Osteocyte (in vitro differentiated cells): ENCODE measurements around the gene TAT. TPM values are rescaled to one million over a fixed set of nuclear protein-coding genes. Genes with fewer than 3 reads are reported as not detected.
"Not testable (repeated sequence)": the region's sequence is repeated elsewhere in the genome, so short reads cannot be mapped to it uniquely, and the experiment has no call there.

Source experiments
- DNase-seq: peaks from one replicate; pipeline ENCODE4 v3.0.0; 2021; ENCODE audit warnings: mixed read lengths; ENCODE audit not compliant: unreplicated experiment; ENCODE audit errors: extremely low spot score
- H3K27ac Mint-ChIP-seq: one replicate; pipeline ENCODE4 v1.8.0; 2021; ENCODE audit warnings: mild to moderate bottlenecking, mixed read lengths; ENCODE audit not compliant: unreplicated experiment
- H3K27me3 Mint-ChIP-seq: one replicate; pipeline ENCODE4 v1.8.0; 2021; ENCODE audit warnings: mixed read lengths; ENCODE audit not compliant: unreplicated experiment
- H3K36me3 Mint-ChIP-seq: one replicate; pipeline ENCODE4 v1.8.0; 2021; ENCODE audit warnings: mixed read lengths; ENCODE audit not compliant: unreplicated experiment
- H3K4me1 Mint-ChIP-seq: one replicate; pipeline ENCODE4 v1.8.0; 2021; ENCODE audit warnings: mixed read lengths; ENCODE audit not compliant: unreplicated experiment
- H3K4me3 Mint-ChIP-seq: one replicate; pipeline ENCODE4 v1.8.0; 2021; ENCODE audit warnings: mild to moderate bottlenecking, moderate library complexity, mixed read lengths; ENCODE audit not compliant: unreplicated experiment
- H3K9me3 Mint-ChIP-seq: one replicate; pipeline ENCODE4 v1.8.0; 2021; ENCODE audit warnings: mixed read lengths; ENCODE audit not compliant: unreplicated experiment
- CTCF ChIP-seq: fragments of 200-600 bp; sonication (generic); IDR thresholded peaks from 2 replicates; pipeline ENCODE4 v1.5.0; 2021; ENCODE audit warnings: antibody characterized with exemption, mild to moderate bottlenecking, moderate library complexity
- total RNA-seq: library from RNA; stranded (reverse); gene quantifications from 2 replicates; pipeline ENCODE4 v1.2.1, GENCODE V29; 2021

TAT gene
- total RNA-seq, 1 donor from 2014 or later = not detected

- no peaks in the 10 kb centered on the region for H3K36me3 Mint-ChIP-seq
Observed at GRCh38 chr16:71618429-71618828, 41.5 kb upstream of the TAT start.

GRCh38 chr16:71614956-71615355 lies 38.1 kb upstream of the TAT start:
- not testable (repeated sequence) for H3K4me1 Mint-ChIP-seq, H3K36me3 Mint-ChIP-seq, DNase-seq, H3K27ac Mint-ChIP-seq, H3K4me3 Mint-ChIP-seq, H3K9me3 Mint-ChIP-seq
- peaks cover 37% of the 10 kb centered on the region for H3K27me3 Mint-ChIP-seq

More at GRCh38 chr16:71618429-71618828, 41.5 kb upstream of the TAT start:
- no peak overlapping the region for H3K27ac Mint-ChIP-seq
- no peaks in the 10 kb centered on the region for H3K4me1 Mint-ChIP-seq
- no peak for DNase-seq
- H3K27me3 Mint-ChIP-seq = peaks cover 25% of the 10 kb centered on the region
- H3K4me3 Mint-ChIP-seq = no peak overlapping the region
- no peaks in the 10 kb centered on the region for H3K9me3 Mint-ChIP-seq
- no peak for TF ChIP-seq CTCF

GRCh38 chr16:71610936-71611871 lies 34.3 kb upstream of the TAT start:
- Mint-ChIP-seq H3K27me3 (peaks cover 27% of the 10 kb centered on the region), H3K4me3 (no peak overlapping the region), H3K9me3 (no peaks in the 10 kb centered on the region), H3K4me1 (no peaks in the 10 kb centered on the region), H3K27ac (no peak overlapping the region), H3K36me3 (no peaks in the 10 kb centered on the region)
- peak; percentile 82 for TF ChIP-seq CTCF
- no peak for DNase-seq

GRCh38 chr16:71610447-71610846 lies 33.6 kb upstream of the TAT start:
- H3K9me3 Mint-ChIP-seq = no peaks in the 10 kb centered on the region
- no peaks in the 10 kb centered on the region for H3K36me3 Mint-ChIP-seq
- H3K27me3 Mint-ChIP-seq = peaks cover 27% of the 10 kb centered on the region
- TF ChIP-seq CTCF = no peak
- no peak for DNase-seq
- H3K4me1 Mint-ChIP-seq = no peaks in the 10 kb centered on the region
- no peak overlapping the region for H3K4me3 Mint-ChIP-seq
- no peak overlapping the region for H3K27ac Mint-ChIP-seq

- no peak overlapping the region for H3K27ac Mint-ChIP-seq
- no peak for TF ChIP-seq CTCF
- H3K4me3 Mint-ChIP-seq = no peak overlapping the region
- H3K36me3 Mint-ChIP-seq = no peaks in the 10 kb centered on the region
- no peaks in the 10 kb centered on the region for H3K4me1 Mint-ChIP-seq
- H3K9me3 Mint-ChIP-seq = no peaks in the 10 kb centered on the region
- H3K27me3 Mint-ChIP-seq = peaks cover 27% of the 10 kb centered on the region
- no peak for DNase-seq
Observed at GRCh38 chr16:71609066-71609465, 32.2 kb upstream of the TAT start.
